HG03039 (cell line): Measurements from ENCODE around the gene CRLF3.
"Not testable (repeated sequence)": the region's sequence is repeated elsewhere in the genome, so short reads cannot be mapped to it uniquely, and the experiment has no call there.

Source experiments
- ATAC-seq: cut with Tn5 transposase; IDR thresholded peaks from one replicate; pipeline ENCODE4 v1.9.1; 2021; ENCODE audit warnings: mild to moderate bottlenecking, moderate library complexity; ENCODE audit not compliant: unreplicated experiment

Gene CRLF3

GRCh38 chr17:30814860-30815259, 9.6 kb downstream of the CRLF3 start:
- ATAC-seq, result not testable (repeated sequence)

DNA sequence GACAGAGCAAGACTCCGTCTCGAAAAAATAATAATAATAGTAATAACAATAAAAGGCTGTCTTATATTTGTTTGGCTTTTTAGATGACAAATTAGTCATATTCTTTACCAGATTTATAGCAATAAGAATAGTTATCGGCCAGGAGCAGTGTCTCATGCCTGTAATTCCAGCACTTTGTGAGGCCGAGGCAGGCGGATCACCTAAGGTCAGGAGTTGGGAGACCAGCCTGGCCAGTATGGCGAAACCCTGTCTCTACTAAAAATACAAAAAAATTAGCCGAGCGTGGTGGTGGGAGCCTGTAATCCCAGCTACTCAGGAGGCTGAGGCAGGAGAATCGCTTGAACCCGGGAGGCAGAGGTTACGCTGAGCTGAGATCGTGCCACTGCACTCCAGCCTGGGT, 10.3 kb downstream of the CRLF3 start:
- ATAC-seq, result not testable (repeated sequence)

- no peak for ATAC-seq
Observed at GRCh38 chr17:30812218-30813177, 12.0 kb downstream of the CRLF3 start.

- ATAC-seq, result no peak
Observed at GRCh38 chr17:30809867-30810266, 14.6 kb downstream of the CRLF3 start.

GRCh38 chr17:30808785-30809286, 15.7 kb downstream of the CRLF3 start:
- ATAC-seq, result no peak

GRCh38 chr17:30807896-30808295, 16.6 kb downstream of the CRLF3 start:
- ATAC-seq, result no peak

DNA sequence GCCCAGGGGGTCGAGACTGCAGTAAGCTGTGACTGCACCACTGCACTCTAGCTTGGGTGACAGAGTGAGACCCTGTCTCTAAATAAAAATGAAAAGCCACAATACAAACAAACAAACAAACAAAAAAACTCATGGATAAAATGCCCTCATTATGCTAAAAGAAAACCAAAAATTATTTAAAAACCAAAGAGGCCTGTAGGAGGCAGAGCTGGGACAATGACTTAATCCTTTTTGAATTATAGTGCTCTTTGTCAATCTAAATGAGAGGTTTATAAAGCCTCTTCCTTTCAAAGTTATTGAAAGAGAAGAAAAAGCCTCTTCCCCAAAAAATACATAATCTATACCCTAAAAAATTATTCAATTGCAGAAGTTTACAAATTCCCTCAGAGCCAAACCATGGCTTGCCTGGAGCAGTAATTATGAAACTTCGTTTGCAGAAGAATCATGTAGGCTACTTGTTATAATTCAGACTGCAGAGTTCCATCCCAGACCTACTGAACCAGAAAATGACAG, 18.5 kb downstream of the CRLF3 start:
- no peak for ATAC-seq

DNA sequence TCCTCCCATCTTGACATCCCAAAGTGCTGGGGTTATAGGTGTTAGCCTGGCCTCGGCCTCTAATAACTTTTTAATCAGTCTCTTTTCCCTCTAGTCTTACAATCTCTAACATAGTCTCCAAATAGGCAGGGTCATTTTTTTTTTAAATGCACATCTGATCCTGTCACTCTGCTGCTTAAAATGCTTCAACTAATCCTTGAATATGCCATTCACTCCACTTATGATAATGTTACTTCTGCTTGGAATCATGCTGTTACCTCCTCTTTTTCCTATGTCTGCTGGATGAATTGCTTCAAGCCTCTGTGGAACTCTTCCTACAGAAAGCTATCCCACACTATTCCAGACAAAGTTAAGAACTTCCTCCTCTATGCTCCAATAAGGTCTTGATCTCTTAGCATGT, 22.8 kb downstream of the CRLF3 start:
- no peak for ATAC-seq

GRCh38 chr17:30796016-30796415, 28.5 kb downstream of the CRLF3 start:
- ATAC-seq, result no peak

DNA sequence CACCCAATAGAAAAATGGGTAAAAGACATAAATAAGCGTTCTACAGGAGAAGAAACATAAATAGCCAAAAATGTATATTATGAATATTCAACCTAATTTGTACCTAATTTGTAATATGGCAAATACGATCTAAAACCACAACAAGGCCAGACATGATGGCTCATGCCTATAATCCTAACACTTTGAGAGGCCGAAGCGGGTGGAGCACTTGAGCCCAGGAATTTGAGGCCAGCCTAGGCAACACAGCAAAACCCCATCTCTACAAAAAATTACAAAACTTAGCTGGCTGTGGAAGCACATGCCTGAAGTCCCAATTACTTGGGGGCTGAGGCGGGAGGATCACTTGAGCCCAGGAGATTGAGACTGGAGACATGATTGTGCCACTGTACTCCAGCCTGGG, 30.1 kb downstream of the CRLF3 start:
- no peak for ATAC-seq

- ATAC-seq, result no peak
Observed at GRCh38 chr17:30793282-30793977, 31.1 kb downstream of the CRLF3 start.

- no peak for ATAC-seq
Observed at GRCh38 chr17:30790279-30790678, 34.2 kb downstream of the CRLF3 start.

DNA sequence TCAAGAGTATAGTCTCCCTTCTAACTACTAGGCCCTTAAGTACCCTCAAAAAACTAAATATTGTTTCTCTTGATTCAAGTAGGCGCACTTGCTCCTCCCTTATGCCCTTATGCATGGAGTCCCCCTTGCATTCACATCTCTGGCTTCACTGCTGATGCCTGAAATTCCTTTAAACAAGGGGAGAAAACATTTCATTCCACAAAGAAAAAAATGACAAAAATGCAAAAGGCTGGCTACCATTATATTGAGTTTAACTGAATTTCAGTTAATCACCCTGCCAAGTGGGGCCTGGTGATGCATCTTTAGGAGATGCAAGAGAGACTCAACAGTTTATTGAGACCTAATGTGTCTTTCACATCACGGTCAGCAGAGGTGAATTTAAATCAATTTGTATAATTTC, 35.6 kb downstream of the CRLF3 start:
- no peak for ATAC-seq

- ATAC-seq, result no peak
Observed at GRCh38 chr17:30782206-30782605, 42.3 kb downstream of the CRLF3 start.

- ATAC-seq, result no peak
Observed at GRCh38 chr17:30780343-30780742, 44.1 kb downstream of the CRLF3 start.

- not testable (repeated sequence) for ATAC-seq
Observed at GRCh38 chr17:30768771-30769170, 55.7 kb downstream of the CRLF3 start.

GRCh38 chr17:30767641-30768404, 56.7 kb downstream of the CRLF3 start:
- ATAC-seq, result not testable (repeated sequence)

DNA sequence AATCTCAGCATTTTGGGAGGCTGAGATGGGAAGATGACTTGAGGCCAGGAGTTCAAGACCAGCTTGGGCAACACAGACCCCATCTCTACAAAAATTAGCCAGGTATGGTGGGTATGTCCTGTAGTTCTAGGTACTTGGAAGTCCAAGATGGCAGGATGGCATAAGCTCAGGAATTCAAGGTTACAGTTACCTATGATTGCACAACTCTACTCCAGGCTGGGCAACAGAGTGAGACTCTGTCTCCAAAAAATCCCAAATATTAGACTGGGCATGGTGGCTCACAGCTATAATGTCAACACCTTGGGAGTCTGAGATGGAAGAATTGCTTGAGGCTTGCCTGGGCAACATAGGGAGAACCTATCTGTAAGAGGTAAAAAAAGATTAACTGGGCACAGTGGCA, 63.4 kb downstream of the CRLF3 start:
- ATAC-seq, result no peak

GRCh38 chr17:30753291-30753690, 71.2 kb downstream of the CRLF3 start:
- not testable (repeated sequence) for ATAC-seq

GRCh38 chr17:30750982-30751381, 73.5 kb downstream of the CRLF3 start:
- ATAC-seq, result not testable (repeated sequence)

- ATAC-seq, result not testable (repeated sequence)
Observed at GRCh38 chr17:30747621-30748020, 76.9 kb downstream of the CRLF3 start.
